Fibroblast of skin of scalp (primary cell): ENCODE measurements around the gene ENTPD6.

ENCODE experiments used
- DNase-seq: peaks from one replicate; pipeline ENCODE4 v3.0.0-alpha.2; 2013

Gene ENTPD6

DNA sequence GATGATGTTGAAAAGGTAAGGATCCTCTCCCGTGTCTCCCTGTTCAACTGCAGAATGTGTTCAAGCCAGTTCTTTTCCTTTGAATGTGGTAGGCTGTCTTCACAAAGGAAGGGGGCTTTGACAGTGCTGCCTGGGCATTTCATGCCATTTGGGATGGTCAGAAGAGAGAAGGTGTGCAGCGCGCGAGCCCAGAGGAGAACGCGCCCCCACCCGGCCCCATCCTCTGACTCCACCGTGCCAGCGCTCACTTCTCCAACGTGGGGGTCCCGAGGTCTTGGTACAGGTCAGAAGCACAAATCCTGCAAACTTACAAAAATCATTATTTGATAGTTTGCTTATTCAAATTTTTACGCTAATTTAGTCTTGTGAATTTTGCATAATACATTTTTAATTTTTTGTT is 14.4 kb downstream of the ENTPD6 start:
- no peak for DNase-seq

DNA sequence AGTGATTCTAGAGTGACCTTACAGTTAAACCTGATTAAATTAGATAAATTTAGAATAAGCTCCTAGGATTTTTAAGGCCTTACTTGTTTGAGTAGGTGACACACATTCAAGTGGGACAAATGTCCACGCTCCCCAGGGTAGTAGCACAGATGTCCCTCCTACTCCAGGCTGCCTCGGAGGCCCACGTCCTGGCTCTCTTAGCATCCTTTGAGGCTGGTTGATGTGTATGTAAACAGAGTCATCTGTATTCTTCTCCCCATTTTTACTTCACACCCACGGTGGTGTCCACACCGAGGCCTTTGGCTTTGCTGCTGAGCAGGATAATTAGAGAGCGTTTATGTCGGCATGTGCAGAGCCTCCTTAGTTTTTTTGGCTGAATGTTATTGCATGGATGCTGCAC is 15.8 kb downstream of the ENTPD6 start:
- DNase-seq: no peak

DNA sequence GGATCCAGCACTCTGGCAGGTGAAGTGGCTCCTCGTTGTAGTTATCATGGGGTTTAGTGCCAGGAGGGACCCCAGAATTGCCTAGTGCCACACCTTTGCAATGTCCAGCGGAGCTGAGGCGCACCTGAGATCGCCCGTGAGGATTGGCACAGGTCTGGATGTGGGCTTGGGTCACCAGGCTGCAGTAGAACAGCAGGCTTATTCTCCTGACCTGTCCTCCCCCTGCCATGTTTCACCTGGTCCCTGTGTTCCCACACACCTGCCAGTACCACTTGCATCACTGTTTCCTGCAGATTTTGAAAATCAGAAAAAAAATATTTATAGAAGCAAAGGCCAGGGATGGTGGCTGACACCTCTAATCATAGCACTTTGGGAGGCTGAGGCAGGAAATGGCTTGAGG is 16.7 kb downstream of the ENTPD6 start:
- no peak for DNase-seq

DNA sequence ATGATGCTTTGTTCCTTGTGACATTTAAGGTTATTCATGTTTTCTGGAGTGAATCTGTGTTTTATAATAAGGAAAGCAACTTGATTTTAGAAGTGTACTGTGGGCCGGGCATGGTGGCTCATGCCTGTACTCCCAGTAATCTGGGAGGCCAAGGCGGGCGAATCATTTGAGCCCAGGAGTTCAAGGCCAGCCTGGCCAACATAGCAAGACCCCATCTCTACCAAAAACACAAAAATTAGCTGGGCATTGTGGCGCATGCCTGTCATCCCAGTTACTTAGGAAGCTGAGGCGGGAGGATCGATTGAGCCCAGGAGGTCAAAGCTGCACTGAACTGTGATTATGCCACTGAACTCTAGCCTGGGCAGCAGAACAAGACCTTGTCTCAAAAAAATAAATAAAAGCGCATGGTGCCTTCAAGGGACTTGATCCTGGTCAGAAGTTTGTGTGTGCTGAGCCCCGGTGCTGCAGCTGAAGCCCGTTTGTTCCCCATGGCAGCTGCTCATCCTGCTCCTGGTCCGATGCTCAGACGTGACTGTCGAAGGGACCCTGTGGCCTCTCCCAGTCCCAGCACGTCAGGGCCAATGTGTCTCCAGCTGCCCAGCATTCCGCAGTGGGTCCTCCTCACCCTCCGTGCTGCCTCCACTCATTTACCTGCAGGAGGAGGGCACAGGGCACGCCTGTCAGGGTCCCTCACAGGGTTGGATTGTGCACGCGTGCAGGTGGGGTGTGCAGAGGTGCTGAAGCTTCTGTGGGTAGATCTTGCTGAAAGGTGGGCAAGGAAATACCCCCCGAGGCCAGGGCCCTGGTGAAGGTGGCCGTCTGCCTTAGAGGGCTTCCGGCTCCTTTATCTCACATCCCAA is 18.3 kb downstream of the ENTPD6 start:
- DNase-seq: no peak

DNA sequence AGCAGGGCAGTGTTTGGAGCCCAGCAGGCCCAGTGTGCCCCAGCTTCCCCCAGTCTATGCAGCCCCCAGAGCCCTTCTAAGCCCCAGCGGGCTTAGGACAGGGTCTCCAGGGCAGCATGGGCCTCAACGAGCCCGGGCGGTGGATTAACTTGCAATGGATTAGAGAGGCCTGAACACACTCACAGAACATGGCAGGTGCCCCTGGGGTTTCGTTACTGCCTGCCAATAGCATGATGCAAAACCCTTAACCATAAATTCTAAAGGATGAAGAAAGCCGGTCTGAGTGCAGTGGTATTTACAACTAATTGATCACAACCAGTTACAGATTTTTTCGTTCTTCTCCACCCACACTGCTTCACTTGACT is 18.9 kb downstream of the ENTPD6 start:
- DNase-seq: no peak

DNA sequence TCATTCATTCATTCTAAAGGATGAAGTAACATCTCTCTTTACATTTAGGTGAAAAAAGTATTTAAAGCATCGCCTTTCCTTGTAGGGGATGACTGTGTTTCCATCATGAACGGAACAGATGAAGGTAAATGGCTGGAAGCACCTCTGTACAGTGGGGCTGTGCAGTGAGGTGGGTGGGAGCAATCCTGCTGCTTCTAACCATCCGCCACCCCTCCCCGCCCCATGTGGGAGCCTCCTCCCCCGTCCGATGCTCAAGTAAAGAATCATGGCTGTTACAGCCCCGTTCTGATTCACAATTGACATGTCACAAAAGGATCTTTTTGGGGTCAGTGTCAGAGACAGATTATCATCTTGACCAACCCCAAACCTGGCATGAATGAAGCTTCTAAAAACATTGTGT is 19.3 kb downstream of the ENTPD6 start:
- no peak for DNase-seq

DNA sequence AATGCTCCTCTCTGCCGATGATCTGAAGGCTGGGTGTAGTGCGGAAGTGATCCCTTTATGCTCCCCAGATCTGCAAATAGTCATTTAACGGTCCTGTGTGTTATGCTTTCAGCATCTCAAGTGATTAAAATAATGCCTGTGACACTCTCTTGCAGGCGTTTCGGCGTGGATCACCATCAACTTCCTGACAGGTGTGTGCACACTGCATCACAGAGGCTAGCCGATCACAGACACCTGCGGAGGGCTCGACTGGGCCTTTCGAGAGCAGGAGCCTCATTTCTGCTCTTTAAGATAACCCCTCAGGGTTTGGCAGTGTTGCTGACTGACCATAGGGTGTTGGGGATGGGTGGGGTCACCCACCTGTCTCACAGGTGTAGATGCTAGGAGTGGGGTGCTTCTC is 20.0 kb downstream of the ENTPD6 start:
- DNase-seq: no peak

DNA sequence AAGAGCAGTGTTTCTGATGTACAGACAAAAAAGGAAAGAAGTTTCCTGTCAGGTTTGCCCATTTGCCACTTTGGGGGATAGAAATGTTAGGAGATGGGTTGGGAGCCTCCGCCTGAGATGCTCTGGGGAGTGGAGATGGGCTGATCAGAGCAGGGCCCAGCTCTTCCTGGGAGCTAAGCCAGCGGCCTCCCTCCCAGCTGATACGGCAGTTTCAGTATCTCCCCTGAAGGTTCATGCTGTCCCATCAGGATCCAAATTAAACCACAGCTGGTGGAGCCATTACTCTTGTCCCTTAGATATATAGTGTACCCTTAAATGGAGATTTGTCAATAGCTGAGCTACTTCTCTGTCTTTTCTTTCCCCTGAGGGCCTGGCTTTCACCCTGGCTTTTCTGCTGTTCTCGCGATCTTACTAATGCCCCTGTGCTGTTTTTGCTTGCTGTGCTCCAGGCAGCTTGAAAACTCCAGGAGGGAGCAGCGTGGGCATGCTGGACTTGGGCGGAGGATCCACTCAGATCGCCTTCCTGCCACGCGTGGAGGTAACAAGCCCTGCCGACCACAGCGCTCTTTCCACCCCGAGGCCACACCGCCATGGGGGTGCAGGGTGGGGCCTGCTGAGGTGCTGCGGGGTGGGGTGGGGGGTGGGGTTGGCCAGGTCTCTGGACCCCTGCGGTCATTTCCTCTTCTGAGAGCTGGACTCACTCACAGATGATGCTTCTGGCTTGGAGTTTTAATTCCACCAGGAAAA is 20.9 kb downstream of the ENTPD6 start:
- DNase-seq: no peak

DNA sequence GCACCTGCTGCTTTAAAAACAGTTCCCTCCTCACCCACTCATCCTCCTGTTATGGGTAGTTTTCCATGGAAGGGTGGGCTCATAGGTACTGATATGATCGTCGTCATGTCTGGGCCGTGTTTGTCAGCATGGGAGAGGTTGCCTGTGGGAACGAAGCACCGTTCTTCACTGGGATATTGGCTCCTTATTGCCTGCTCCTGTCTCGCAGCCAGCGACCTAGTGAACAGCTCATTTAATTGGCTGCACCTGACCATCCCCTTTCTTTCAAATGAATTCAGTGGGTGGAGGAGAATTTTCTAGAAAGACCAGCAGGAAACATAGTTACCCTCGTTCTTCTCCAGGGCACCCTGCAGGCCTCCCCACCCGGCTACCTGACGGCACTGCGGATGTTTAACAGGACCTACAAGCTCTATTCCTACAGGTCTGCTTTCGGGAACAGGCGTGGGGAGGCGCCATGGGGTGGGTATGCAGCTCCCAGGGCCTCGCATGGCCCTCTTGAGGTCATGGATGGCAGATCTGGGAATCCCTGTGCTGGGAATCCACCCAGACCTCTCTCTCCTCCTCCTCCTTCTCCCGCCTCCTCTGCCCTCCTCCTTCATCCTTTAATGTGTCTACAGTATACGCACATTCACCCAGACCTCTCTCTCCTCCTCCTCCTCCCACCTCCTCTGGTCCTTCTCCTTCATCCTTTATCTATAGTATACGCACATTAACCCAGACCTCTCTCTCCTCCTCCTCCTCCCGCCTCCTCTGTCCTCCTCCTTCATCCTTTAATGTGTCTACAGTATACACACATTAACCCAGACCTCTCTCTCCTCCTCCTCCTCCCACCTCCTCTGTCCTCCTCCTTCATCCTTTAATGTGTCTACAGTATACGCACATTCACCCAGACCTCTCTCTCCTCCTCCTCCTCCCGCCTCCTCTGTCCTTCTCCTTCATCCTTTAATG is 21.9 kb downstream of the ENTPD6 start:
- no peak for DNase-seq

DNA sequence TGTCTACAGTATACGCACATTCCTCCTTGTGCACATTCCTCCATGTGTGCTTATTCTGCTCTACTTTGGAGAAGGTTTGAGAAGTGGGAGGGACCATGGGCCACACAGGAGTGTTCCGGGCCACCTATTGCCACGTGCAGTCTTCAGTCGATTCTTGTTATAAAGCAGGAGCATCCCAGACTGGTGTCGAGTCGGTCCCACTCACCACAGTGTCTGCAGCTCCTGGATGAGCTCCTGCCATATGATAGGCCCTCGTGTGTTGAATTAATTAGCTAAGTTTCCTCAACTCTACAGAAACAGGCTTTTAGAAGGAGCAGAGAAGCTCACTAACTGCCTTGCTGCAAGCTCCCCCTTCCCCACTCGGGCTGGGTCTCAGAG is 22.6 kb downstream of the ENTPD6 start:
- DNase-seq: no peak

DNA sequence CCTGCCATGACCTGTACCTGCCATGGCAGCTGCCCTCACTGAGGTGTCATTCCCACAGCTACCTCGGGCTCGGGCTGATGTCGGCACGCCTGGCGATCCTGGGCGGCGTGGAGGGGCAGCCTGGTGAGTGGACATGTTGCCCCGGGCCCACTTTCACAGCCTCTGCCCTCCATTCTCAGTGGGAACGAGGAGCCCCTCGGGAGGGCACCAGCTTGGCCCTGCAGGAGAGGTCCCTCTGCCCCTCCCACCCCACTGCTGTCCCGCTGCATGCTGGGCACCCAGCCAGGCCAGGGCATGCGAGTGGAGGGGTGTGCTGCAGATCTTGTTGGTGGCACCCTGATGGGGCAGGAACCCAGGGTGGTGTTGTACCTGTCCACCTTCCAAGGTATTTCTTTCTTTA is 23.0 kb downstream of the ENTPD6 start:
- no peak for DNase-seq

DNA sequence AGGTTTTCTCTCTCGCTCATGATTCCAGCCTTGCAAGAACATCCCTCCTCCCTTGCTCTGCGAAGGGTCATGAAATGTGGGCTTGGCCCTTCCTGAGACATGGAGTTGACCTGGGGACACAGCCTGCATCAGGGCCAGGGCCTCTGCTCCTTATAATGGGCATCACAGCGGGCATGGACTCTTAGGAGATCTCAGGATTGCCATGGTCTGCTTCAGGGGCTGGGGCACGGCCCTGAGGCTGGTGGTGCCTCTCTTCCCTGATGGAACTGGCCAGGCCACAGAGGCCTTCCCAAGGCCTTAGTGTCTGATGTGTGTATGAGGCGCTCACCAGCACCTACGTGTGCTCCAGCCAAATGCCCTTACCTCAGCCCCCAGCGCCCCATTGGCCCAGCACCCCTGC is 23.9 kb downstream of the ENTPD6 start:
- no peak for DNase-seq

DNA sequence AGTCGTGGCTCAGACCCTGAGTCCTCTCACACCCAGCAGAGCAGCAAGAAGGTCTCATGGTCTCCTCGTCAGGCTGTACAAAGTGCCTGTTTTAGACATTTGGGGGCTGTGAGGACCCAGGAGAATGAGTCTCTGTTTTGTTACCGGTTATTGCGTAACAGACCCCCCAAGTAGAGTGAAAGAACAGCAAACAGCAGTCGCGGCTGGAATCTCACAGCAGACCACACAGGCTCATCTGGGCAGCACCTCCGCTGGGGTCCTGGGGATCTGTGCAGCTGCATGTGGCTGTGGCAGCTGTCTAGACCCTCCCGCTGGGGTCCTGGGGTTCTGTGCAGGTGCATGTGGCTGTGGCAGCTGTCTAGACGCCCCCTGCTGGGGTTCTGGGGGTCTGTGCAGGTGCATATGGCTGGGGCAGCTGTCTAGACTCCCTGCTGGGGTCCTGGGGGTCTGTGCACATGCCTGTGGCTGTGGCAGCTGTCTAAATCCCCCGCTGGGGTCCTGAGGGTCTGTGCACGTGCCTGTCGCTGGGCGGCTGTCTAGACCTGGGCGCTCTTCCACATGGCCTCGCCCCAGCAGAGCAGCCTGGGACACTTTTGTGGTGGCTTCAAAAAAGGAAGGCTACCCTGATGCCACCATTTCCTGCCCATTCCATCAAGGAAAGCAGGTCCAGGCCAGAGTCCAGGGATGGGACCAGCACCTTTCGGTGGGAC is 24.7 kb downstream of the ENTPD6 start:
- peak; percentile 56 for DNase-seq

DNA sequence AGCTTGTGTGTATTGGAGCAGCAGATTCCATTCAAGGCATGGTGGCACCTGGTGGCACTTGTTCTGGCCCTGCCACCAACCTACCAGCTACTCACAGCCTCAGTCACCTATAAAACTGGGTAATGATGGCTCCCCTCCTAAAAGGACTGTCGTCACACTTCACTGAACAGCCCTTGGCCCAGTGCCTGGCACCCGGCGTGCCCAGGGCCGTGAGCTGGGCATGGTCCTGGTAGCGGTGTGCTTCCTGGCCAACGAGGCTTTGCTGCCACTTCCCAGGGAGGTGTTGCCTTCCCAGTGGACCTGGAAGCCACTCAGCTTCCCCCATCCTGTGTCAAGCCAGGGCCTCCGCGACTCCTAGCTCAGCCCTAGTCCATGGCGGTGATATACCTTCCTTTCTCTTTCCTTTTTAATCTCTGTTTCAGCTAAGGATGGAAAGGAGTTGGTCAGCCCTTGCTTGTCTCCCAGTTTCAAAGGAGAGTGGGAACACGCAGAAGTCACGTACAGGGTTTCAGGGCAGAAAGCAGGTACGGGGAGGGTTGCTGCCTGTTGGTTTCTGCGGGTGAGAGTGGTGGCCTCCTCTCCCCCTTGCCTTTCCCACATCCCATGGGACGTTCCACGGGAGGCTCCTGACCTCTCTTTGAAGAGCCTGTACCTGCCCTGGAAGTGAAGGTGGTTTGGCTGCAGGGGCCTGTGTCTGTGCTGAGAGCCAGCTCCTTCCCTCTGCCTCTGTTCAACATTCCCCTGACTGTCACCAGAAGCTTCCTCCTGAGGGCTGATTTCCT is 25.5 kb downstream of the ENTPD6 start:
- DNase-seq: no peak

DNA sequence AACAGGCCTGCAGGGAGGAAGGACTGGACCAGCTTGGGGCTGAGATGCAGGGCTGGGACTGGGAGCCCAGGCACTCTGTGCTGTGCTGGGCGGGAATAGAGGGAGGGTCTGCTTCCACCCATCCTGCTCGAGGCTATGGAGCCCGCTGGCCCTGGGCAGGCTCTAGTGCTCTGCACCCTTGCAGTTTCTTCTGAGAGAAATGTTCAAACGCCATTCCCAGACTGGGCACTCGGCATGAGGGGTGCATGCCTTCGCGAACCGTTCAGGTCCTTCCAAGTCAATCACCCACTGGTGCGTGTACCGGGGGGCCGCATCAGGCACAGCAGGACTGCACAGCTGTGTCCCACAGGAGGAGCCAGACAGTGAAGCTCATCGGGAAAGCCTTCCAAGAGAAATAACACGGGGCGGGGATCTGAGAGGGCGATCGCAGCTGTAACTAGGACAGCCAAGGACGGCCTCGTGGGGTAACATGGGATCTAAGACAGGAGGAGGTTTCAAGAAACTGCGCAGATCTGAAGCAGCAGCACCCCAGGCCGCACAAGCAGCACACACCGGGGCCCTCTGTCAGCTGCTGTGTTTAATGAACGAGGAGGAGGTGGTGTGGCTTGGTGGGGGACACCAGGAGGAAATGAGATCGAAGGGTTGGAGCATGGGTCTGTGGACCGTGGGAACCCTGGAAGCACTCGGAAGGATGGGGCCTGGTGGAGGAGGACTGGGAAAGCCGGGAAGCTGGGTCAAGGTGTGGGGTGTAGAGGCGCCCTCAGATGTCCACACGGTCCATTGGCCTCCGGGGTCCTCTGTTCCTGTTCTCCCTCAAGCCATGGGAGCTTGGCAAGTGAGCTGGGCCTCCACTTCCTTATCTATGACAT is 26.3 kb downstream of the ENTPD6 start:
- DNase-seq: no peak

DNA sequence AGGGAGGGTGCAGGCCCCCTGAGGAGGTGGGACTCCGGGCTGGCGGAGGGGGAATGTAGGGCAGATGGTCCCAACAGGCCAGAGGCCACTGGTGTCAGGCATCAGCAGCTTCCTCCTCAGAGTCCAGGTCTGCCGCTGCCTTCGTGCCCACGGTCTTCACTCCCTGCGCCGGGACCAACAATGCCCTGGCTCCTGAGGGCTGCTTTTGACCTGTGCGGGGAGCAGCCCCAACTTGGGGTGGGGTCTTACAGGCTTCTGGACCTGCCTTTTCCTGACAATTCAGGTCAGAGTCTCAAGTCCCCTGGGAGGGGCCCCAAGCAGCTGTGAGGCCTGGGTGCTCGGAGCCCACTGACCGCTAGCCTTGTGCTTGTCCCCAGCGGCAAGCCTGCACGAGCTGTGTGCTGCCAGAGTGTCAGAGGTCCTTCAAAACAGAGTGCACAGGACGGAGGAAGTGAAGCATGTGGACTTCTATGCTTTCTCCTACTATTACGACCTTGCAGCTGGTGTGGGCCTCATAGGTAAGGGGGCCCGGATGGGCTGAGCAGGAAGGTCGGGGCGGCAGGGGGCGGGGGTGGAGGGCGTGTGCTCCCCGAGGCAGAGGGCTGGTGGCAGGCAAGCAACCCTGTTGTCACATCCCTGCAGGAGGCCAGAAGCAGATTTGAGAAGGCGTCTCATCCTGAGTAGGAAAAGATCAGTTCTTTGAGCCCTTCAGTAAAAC is 27.1 kb downstream of the ENTPD6 start:
- DNase-seq: no peak

DNA sequence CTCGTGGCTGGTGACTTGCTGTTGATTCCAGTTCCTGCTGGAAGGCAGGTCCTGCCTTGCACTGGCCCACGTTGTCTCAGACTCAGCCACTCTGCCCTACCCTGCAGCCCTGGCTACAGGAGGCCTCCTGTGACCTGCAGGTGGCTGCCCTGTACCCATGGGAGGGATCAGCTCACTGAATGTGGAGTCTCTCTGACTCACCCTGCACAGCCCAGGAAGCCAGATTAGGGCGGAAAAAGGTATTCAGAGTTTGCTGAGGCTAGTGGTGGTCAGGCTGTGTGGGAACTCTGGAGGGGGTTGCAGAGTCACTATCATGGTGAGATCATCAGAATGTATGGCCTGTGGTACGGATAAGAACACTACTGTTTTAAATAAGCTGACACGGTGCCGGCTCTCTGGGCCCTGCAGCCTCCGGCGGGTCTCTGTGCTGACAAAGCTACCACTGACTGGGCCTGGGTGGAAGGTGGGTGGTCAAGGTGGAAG is 27.7 kb downstream of the ENTPD6 start:
- peak; percentile 95 for DNase-seq

DNA sequence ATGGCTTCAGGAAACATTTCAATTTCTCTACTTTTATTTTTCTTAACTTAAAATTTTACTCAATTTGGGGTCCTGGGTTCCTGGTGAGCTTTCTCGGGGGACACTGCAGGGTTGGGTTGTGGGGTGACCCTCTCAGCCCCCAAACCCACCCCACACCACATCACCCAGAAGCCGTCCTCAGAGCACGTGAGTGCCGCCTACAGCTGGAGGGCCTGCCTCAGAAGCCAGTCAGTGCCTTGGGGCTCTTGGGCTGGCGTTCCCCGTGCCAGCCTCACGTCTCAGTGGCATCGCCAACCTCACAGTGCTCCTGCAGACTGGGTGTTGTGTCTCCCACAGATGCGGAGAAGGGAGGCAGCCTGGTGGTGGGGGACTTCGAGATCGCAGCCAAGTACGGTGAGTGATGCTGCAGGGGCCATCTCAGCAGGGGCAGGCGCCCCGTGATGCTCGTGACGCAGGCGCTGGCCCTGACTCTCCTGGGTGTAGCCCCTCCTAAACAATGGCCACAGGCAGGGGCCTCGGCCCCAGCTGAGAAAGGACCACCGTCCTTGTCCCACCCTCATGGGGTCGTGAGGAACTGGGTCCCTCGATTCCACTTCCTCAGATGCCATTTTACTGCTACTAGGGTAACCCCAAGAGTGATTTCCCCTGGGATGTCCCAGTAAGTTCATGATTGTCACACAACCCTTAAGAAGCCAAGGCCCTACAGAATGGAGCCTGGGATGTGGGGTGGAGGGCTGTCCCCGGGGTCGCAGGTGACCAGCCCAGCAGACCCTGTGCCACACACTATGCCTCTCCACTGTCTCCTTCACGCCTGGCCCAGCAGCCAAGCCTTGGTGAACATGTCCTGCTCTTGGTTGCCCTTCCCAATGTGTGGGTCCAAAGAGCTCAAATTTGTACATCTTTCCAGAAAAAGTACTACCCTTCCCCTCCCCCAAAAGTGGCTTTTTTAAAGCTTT is 28.5 kb downstream of the ENTPD6 start:
- no peak for DNase-seq

DNA sequence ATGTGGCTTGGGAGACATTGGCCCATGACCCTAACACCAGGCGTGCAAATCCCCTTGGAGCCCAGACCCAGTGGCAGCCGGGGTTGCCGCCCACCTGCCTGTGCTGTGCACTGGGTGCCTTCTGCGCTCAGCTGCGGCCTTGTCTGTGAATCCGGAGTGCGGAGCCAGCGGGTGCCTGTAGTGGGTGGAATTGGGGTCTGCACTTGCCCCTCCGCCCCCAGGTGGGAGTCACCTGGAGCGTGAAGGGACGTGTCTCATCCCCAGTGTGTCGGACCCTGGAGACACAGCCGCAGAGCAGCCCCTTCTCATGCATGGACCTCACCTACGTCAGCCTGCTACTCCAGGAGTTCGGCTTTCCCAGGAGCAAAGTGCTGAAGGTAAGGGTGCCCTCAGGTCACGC is 29.4 kb downstream of the ENTPD6 start:
- DNase-seq: no peak
